HepG2 (cell line): Measurements from ENCODE around the gene COL9A3. TPM values are rescaled to one million over a fixed set of nuclear protein-coding genes. Genes with fewer than 3 reads are reported as not detected.

Source experiments
- ATAC-seq: fragments of 200-7000 bp; cut with Tn5 transposase; 3 replicates; pipeline ENCODE4 v1.9.1; 2020; ENCODE audit warnings: mild to moderate bottlenecking, moderate library complexity
- BruUV-seq: library from RNA; stranded (reverse); fragments of 400-500 nt; replicated peaks from 2 replicates; lab custom pipeline; 2021; lab: Mats Ljungman, UMichigan
- CTCF ChIA-PET: fragments of 300-600 bp; formaldehyde crosslinking; extraction: SDS; loops from one replicate; lab custom pipeline; 2021; ENCODE audit warnings: low total read pairs, inconsistent platforms, low intra/inter-chr PET ratio; lab: Yijun Ruan, JAX
- POLR2A ChIA-PET: fragments of 350-600 bp; sonication (Branson Sonifier 250); formaldehyde crosslinking; loops from one replicate; lab custom pipeline; 2020; ENCODE audit warnings: antibody characterized with exemption, inconsistent platforms; lab: Yijun Ruan, JAX
- DNase-seq: peaks from one replicate; pipeline ENCODE4 v3.0.0-alpha.2; 2015; ENCODE audit warnings: low spot score
- FAIRE-seq: peaks from 3 replicates; lab custom pipeline; 2011; peaks lifted over from hg19 to GRCh38; lab: Jason Lieb, UNC
- H2AFZ ChIP-seq: one replicate; pipeline ENCODE4 v1.6.1; 2011; ENCODE audit warnings: low read length, inconsistent platforms
- H3K27ac ChIP-seq: fragments of 300-600 bp; 3 replicates; pipeline ENCODE4 v1.8.0; 2011; ENCODE audit warnings: mixed run types, mild to moderate bottlenecking, mixed read lengths, low read length, inconsistent platforms; ENCODE audit not compliant: insufficient read depth; ENCODE audit errors: extremely low read length
- H3K27me3 ChIP-seq, 2 experiments: fragments of 200-600 bp in 1 of 2; 2 replicates in 1 of 2; 3 replicates in 1 of 2; pipeline versions ENCODE4 v1.6.0 to v1.8.0; 2011; ENCODE audit warnings: low read length in 2 of 2, mild to moderate bottlenecking in 2 of 2, moderate library complexity in 2 of 2, inconsistent platforms in 1 of 2; ENCODE audit not compliant: insufficient read depth in 2 of 2, control insufficient read depth in 1 of 2
- H3K36me3 ChIP-seq, 2 experiments: fragments of 200-600 bp in 1 of 2; replicated peaks in 1 of 2; 2 replicates in 1 of 2; 3 replicates in 1 of 2; pipeline versions ENCODE4 v1.5.1 to v1.8.0; 2011; ENCODE audit warnings: low read length in 2 of 2, inconsistent platforms in 1 of 2; ENCODE audit not compliant: insufficient read depth in 2 of 2, control insufficient read depth in 1 of 2
- H3K4me1 ChIP-seq: 2 replicates; pipeline ENCODE4 v1.5.1; 2012; ENCODE audit warnings: low read length, inconsistent platforms; ENCODE audit not compliant: insufficient read depth
- H3K4me2 ChIP-seq: 2 replicates; pipeline ENCODE4 v1.6.0; 2011; ENCODE audit warnings: low read depth, low read length, inconsistent platforms
- H3K4me3 ChIP-seq, 3 experiments: fragments of 200-600 bp in 1 of 3; sonication (generic), shearing (Covaris generic) in 1 of 3; replicated peaks in 1 of 3; 2 replicates each; pipeline ENCODE4 v1.5.1; 2011 to 2016; ENCODE audit warnings: low read length in 3 of 3, inconsistent platforms in 2 of 3, low read depth in 2 of 3, mild to moderate bottlenecking in 2 of 3, control low read depth in 1 of 3, mixed read lengths in 1 of 3; ENCODE audit not compliant: insufficient read depth in 1 of 3
- H3K79me2 ChIP-seq: one replicate; pipeline ENCODE4 v1.6.1; 2011; ENCODE audit warnings: low read length, inconsistent platforms; ENCODE audit not compliant: insufficient read depth
- H3K9ac ChIP-seq: 2 replicates; pipeline ENCODE4 v1.6.0; 2011; ENCODE audit warnings: mild to moderate bottlenecking, low read depth, low read length, inconsistent platforms; ENCODE audit not compliant: insufficient read depth
- H3K9me3 ChIP-seq: 2 replicates; pipeline ENCODE4 v1.5.1; 2012; ENCODE audit warnings: mild to moderate bottlenecking, low read length
- H4K20me1 ChIP-seq: 2 replicates; pipeline ENCODE4 v1.6.0; 2011; ENCODE audit warnings: inconsistent platforms, mild to moderate bottlenecking, low read length, moderate library complexity; ENCODE audit not compliant: insufficient read depth
- CEBPB ChIP-seq: IDR thresholded peaks from 2 replicates; pipeline ENCODE4 v1.6.1; 2011; ENCODE audit warnings: low read depth, low read length, improper control_type of control experiment, borderline replicate concordance
- GTF2F1 ChIP-seq: fragments of 150-350 bp; IDR thresholded peaks from 2 replicates; pipeline ENCODE4 v1.6.1; 2014; ENCODE audit warnings: low read length
- JUN ChIP-seq: sonication (generic); formaldehyde crosslinking; IDR thresholded peaks from 2 replicates; pipeline ENCODE4 v1.4.0; 2020; ENCODE audit warnings: mild to moderate bottlenecking, missing genetic modification reagents
- KLF13 ChIP-seq: sonication (generic); formaldehyde crosslinking; IDR thresholded peaks from 2 replicates; pipeline ENCODE4 v1.4.0; 2020; ENCODE audit warnings: mild to moderate bottlenecking, missing genetic modification reagents
- LRRFIP1 ChIP-seq: sonication (generic); formaldehyde crosslinking; conservative IDR thresholded peaks from 2 replicates; pipeline ENCODE4 v1.4.0; 2020; ENCODE audit warnings: missing genetic modification reagents
- NBN ChIP-seq: fragments of 450-650 bp; conservative IDR thresholded peaks from 2 replicates; pipeline ENCODE4 v1.6.1; 2017
- NR2C2 ChIP-seq: sonication (generic); formaldehyde crosslinking; IDR thresholded peaks from 2 replicates; pipeline ENCODE4 v1.4.0; 2020; ENCODE audit warnings: missing genetic modification reagents, mild to moderate bottlenecking, moderate library complexity, borderline replicate concordance
- SAFB2 ChIP-seq: sonication (generic); formaldehyde crosslinking; IDR thresholded peaks from 2 replicates; pipeline ENCODE4 v1.5.1; 2020; ENCODE audit warnings: missing genetic modification reagents, low read depth, mild to moderate bottlenecking, borderline replicate concordance
- ZNF12 ChIP-seq: sonication (generic); formaldehyde crosslinking; IDR thresholded peaks from 2 replicates; pipeline ENCODE4 v1.5.0; 2020; ENCODE audit warnings: missing genetic modification reagents
- ZNF414 ChIP-seq: sonication (generic); formaldehyde crosslinking; IDR thresholded peaks from 2 replicates; pipeline ENCODE4 v1.5.0; 2020; ENCODE audit warnings: missing genetic modification reagents
- ZNF740 ChIP-seq: sonication (generic); formaldehyde crosslinking; IDR thresholded peaks from 2 replicates; pipeline ENCODE4 v1.4.0; 2020; ENCODE audit warnings: missing genetic modification reagents
- ZNF781 ChIP-seq: sonication (generic); formaldehyde crosslinking; IDR thresholded peaks from 2 replicates; pipeline ENCODE4 v1.5.1; 2020; ENCODE audit warnings: borderline replicate concordance, mild to moderate bottlenecking, missing genetic modification reagents; ENCODE audit errors: not compliant biosample characterization
- WGBS: methylation state at CpG from one replicate; pipeline ENCODE4 v1.1.6; 2017; ENCODE audit warnings: low lambda C conversion rate; 5-methylcytosine and 5-hydroxymethylcytosine counted together
- in situ Hi-C: cut with HindIII; loops from 2 replicates; pipeline ENCODE4 v1.10.0; 2017; ENCODE audit warnings: low pct_unique_long_range_greater_than_20kb; ENCODE audit not compliant: extremely low pct_ligation_motif_present
- intact Hi-C: fragments of 100-400 bp; cut with micrococcal nuclease; formaldehyde crosslinking; loops from one replicate; pipeline ENCODE4 v1.10.0; 2022; ENCODE audit not compliant: unreplicated experiment
- polyA plus RNA-seq, 8 experiments: library from polyadenylated mRNA; depleted of rRNA in 3 of 8; stranded (reverse) in 7 of 8; unstranded in 1 of 8; fragments of >200 nt; fragmentation: Illumina TruSeq in 4 of 8; extraction: Trizol in 4 of 8; gene quantifications; 2 replicates each; pipeline versions ENCODE4 v1.2.1 to v1.2.3, GENCODE V29; 2011 to 2016; ENCODE audit warnings: low read depth in 4 of 8, missing spikeins in 1 of 8, mixed read lengths in 1 of 8; ENCODE audit not compliant: insufficient read depth in 1 of 8
- total RNA-seq, 5 experiments: library from RNA; depleted of rRNA; stranded (reverse); fragments of >200 nt; fragmentation: Illumina TruSeq; extraction: Trizol; gene quantifications; 2 replicates each; pipeline ENCODE4 v1.2.3, GENCODE V29; 2016; ENCODE audit warnings: low read depth in 1 of 5
- TF ChIP-seq, protein P1 (sequence below): sonication (generic); formaldehyde crosslinking; IDR thresholded peaks from 2 replicates; pipeline ENCODE4 v1.8.1; 2023; ENCODE audit warnings: mild to moderate bottlenecking, missing genetic modification reagents
- TF ChIP-seq, protein P2 (sequence below): sonication (generic); formaldehyde crosslinking; IDR thresholded peaks from 2 replicates; pipeline ENCODE4 v1.4.0; 2020; ENCODE audit warnings: missing genetic modification reagents
- TF ChIP-seq, protein P3 (sequence below): conservative IDR thresholded peaks from 2 replicates; pipeline ENCODE4 v1.6.1; 2018; ENCODE audit warnings: missing genetic modification reagents

The COL9A3 gene
- total and polyA plus RNA-seq, 2 of the 13 experiments (the other 11 are each of a cell fraction or from before 2014, with no cell fraction given) = 155 to 204 TPM

DNA sequence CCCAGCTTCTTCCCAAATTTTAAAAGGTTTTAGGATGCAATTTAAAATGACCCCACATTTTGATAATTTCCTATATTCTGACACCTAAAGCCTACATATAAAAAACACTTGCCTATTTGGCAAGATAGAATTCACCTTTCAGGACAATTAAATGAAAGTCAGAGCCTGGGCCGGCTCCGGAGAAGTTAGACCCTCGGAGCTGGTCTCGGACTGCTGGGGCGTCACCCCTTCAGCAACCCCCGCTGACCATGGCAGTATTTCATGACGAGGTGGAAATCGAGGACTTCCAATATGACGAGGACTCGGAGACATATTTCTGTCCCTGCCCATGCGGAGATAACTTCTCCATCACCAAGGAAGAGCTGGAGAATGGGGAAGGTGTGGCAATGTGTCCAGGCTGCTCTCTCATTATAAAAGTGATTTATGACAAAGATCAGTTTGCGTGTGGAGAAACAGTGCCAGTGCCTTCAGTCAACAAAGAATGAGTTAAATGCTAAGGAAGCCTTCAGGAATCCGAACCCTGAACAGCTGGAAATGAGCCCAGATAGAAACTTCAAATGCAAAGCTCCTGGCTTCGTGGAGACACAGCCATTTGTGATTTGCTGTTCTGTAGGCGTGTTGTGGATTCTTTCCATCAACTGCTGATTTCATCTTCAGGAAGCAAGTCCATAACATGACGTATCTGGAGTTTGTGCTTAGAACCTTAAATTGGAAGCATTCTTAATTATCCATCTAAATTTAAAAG, 28.7 kb downstream of the COL9A3 start:
- no peaks in the 10 kb centered on the region for H3K4me1 ChIP-seq
- BruUV-seq = no TSS peak
- 94% methylated on average over 16 of the region's 16 CpGs for WGBS

More for the DNA sequence above, 28.7 kb downstream of the COL9A3 start:
- Histone ChIP-seq H3K79me2 (no peaks in the 10 kb centered on the region), H3K9ac (no peak overlapping the region), H4K20me1 (no peaks in the 10 kb centered on the region), H3K27ac (no peak overlapping the region), H3K9me3 (no peaks in the 10 kb centered on the region), H2AFZ (no peak overlapping the region), H3K27me3 (no peaks in the 10 kb centered on the region), H3K4me2 (no peak overlapping the region), H3K36me3 (peaks cover 12 to 24% of the 10 kb centered on the region in 2 experiments), H3K4me3 (no peak overlapping the region)
- in situ Hi-C loops = no loop called here
- no peak for TF ChIP-seq JUN
- no peak for TF ChIP-seq ZNF781 (CRISPR knock-in tag)
- TF ChIP-seq KLF13 (CRISPR knock-in tag) = no peak
- no peak for TF ChIP-seq GTF2F1
- TF ChIP-seq NBN = no peak
- no peak for TF ChIP-seq ZNF414
- no peak for TF ChIP-seq NR2C2 (CRISPR knock-in tag)
- TF ChIP-seq, protein P1, sequence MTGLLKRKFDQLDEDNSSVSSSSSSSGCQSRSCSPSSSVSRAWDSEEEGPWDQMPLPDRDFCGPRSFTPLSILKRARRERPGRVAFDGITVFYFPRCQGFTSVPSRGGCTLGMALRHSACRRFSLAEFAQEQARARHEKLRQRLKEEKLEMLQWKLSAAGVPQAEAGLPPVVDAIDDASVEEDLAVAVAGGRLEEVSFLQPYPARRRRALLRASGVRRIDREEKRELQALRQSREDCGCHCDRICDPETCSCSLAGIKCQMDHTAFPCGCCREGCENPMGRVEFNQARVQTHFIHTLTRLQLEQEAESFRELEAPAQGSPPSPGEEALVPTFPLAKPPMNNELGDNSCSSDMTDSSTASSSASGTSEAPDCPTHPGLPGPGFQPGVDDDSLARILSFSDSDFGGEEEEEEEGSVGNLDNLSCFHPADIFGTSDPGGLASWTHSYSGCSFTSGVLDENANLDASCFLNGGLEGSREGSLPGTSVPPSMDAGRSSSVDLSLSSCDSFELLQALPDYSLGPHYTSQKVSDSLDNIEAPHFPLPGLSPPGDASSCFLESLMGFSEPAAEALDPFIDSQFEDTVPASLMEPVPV = no peak
- TF ChIP-seq, protein P2, sequence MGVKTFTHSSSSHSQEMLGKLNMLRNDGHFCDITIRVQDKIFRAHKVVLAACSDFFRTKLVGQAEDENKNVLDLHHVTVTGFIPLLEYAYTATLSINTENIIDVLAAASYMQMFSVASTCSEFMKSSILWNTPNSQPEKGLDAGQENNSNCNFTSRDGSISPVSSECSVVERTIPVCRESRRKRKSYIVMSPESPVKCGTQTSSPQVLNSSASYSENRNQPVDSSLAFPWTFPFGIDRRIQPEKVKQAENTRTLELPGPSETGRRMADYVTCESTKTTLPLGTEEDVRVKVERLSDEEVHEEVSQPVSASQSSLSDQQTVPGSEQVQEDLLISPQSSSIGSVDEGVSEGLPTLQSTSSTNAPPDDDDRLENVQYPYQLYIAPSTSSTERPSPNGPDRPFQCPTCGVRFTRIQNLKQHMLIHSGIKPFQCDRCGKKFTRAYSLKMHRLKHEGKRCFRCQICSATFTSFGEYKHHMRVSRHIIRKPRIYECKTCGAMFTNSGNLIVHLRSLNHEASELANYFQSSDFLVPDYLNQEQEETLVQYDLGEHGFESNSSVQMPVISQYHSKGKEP (CRISPR knock-in tag) = no peak
- TF ChIP-seq ZNF740 (CRISPR knock-in tag) = no peak
- TF ChIP-seq CEBPB = no peak
- TF ChIP-seq, protein P3, sequence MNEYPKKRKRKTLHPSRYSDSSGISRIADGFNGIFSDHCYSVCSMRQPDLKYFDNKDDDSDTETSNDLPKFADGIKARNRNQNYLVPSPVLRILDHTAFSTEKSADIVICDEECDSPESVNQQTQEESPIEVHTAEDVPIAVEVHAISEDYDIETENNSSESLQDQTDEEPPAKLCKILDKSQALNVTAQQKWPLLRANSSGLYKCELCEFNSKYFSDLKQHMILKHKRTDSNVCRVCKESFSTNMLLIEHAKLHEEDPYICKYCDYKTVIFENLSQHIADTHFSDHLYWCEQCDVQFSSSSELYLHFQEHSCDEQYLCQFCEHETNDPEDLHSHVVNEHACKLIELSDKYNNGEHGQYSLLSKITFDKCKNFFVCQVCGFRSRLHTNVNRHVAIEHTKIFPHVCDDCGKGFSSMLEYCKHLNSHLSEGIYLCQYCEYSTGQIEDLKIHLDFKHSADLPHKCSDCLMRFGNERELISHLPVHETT (CRISPR knock-in tag) = no peak
- no peak for TF ChIP-seq ZNF12 (CRISPR knock-in tag)
- no peak for TF ChIP-seq SAFB2 (CRISPR knock-in tag)
- TF ChIP-seq LRRFIP1 = no peak
- ChIA-PET POLR2A (interaction anchor here (2.0 kb wide), 2 partner anchors 13 to 16 kb away, joined by 5 to 6 read pairs; partner anchors contain the start of gene TCFL5), CTCF (interaction anchor here (3.6 kb wide), 1 partner anchor 23 kb away, joined by 14 read pairs; no protein-coding TSS in a partner anchor)
- intact Hi-C loops = no loop called here
- no peak for FAIRE-seq
- DNase-seq = no peak
- no peak for ATAC-seq
